ENCODE data around the gene SPAG8.
A peak's percentile ranks its signal among the peaks of the same experiment; 100 is the strongest.

SPAG8 gene

GRCh38 chr9:35822926-35823325 lies 10.9 kb upstream of the SPAG8 start:
- no peak for TF ChIP-seq CTCF (IDR thresholded peaks at IDR 0.05; ENCODE audit: control insufficient read depth, insufficient read depth, low read depth, low read length, missing control alignments)
- no peak for DNase-seq (ENCODE audit: low read depth)
- H3K4me3 ChIP-seq (ENCODE audit: control insufficient read depth, low read depth, low read length), result no peak overlapping the region

- no peak for TF ChIP-seq CTCF (IDR thresholded peaks at IDR 0.05; ENCODE audit: control insufficient read depth, insufficient read depth, low read depth, low read length, missing control alignments)
- H3K4me3 ChIP-seq (ENCODE audit: control insufficient read depth, low read depth, low read length), result no peak overlapping the region
- DNase-seq (ENCODE audit: low read depth), result peak; percentile 58
These were observed 8.0 kb upstream of the SPAG8 start for GRCh38 chr9:35820076-35820475.

- H3K4me3 ChIP-seq (ENCODE audit: control insufficient read depth, low read depth, low read length), result no peak overlapping the region
- no peak for DNase-seq (ENCODE audit: low read depth)
- TF ChIP-seq CTCF (IDR thresholded peaks at IDR 0.05; ENCODE audit: control insufficient read depth, insufficient read depth, low read depth, low read length, missing control alignments), result no peak
These were observed 6.3 kb upstream of the SPAG8 start for GRCh38 chr9:35818341-35818740.

GRCh38 chr9:35816708-35817107 lies 4.6 kb upstream of the SPAG8 start:
- no peak for DNase-seq (ENCODE audit: low read depth)
- TF ChIP-seq CTCF (IDR thresholded peaks at IDR 0.05; ENCODE audit: control insufficient read depth, insufficient read depth, low read depth, low read length, missing control alignments), result no peak
- no peak overlapping the region for H3K4me3 ChIP-seq (ENCODE audit: control insufficient read depth, low read depth, low read length)

- H3K4me3 ChIP-seq (ENCODE audit: control insufficient read depth, low read depth, low read length), result peak within 1 kb of the TSS; percentile 81
- no peak for TF ChIP-seq CTCF (IDR thresholded peaks at IDR 0.05; ENCODE audit: control insufficient read depth, insufficient read depth, low read depth, low read length, missing control alignments)
- DNase-seq (ENCODE audit: low read depth), result peak; percentile 98
These were observed 2.9 kb upstream of the SPAG8 start, which contains the start of gene HINT2 for GRCh38 chr9:35814841-35815543. HINT2 (minus strand) TSS chr9:35815042; CDS start chr9:35814979, 63 bp downstream.

GRCh38 chr9:35814106-35814840 lies 2.2 kb upstream of the SPAG8 start:
- DNase-seq (ENCODE audit: low read depth), result no peak
- TF ChIP-seq CTCF (IDR thresholded peaks at IDR 0.05; ENCODE audit: control insufficient read depth, insufficient read depth, low read depth, low read length, missing control alignments), result peak; percentile 45
- peak overlapping the region; percentile 81 for H3K4me3 ChIP-seq (ENCODE audit: control insufficient read depth, low read depth, low read length)
